Stimulated activated CD8-positive, alpha-beta memory T cell treated with anti-CD3 and anti-CD28 coated beads, Interleukin-4, amount 100 ng/mL, for 4 hours (primary cell): ENCODE results near the gene SPATA20.

ENCODE experiments used
- DNase-seq, 2 donors: peaks; one replicate each; pipeline ENCODE4 v3.0.0-alpha.2; 2020; ENCODE audit warnings: low read depth in 2 of 2, low spot score in 1 of 2

Gene SPATA20

DNA sequence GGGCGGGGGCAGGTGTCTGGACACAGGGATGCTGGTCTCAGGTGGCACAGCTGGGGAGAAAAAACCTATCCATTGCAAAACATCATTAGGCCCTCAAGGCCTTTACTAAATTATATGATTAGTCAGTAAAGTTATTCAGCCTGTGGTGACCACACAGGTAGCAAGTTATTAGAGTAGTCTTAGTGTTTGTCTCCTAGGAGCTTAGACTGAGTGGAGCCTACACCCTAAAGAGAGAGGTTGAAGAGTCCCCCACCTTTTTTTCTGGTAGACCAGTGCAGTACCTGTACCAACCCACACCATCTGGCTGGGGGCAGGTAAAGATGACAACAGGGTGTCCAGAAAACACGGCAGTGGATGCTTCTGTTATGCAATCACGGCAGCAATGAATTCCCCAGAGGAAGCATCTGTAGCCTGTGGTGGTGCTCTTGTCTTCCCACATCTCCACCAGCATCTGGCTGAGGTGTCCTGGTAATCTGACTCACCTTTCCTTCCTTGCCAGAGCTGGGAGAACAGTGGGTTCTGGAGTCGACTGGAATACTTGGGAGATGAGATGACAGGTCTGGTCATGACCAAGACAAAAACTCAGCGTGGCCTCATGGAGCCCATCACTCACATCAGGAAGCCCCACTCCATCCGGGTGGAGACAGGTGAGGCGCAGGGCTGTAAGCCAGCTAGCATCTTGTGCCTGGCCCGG lies 27.7 kb upstream of the SPATA20 start:
- no peak for DNase-seq

- no peak for DNase-seq
These were observed 26.5 kb upstream of the SPATA20 start for GRCh38 chr17:50520483-50520882.

GRCh38 chr17:50521514-50521913 lies 25.5 kb upstream of the SPATA20 start:
- DNase-seq: no peak

- DNase-seq: no peak
These were observed 24.2 kb upstream of the SPATA20 start for GRCh38 chr17:50522766-50523165.

DNA sequence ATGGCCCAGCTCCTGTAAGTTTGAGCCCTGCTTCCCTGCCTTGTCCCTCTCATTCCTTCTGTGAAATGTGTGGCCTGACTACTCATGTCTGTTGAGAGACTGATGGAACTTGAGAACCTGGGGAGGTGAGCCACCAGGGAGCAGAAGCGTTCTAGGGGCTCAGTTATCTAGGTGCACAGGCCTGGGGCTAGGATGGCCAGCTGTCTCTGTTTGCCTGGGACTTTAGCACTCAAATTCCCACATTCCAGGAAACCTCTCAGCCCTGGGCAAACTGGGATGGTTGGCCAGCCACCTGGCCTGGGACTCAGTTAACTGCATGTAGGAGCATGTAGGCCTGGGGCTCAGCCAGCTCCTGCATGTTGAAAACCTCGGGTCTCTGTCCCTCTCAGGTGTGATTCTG lies 23.8 kb upstream of the SPATA20 start:
- no peak for DNase-seq

DNA sequence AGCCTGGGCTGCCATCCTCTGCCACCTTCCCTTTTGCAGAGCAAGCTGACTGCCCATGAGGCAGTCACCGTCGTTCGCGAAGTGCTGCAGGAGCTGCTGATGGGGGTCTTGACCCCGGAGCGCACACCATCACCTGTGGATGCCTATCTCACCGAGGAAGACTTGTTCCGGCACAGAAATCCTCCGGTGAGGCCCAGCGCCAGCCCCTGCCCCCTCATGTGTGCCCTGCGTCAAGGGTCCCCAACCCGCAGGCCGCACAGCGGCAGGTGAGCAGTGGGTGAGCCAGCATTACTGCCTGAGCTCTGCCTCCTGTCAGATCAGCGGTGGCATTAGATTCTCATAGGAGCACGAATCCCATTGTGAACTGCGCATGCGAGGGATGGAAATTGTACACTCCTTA lies 22.1 kb upstream of the SPATA20 start:
- DNase-seq: no peak

DNA sequence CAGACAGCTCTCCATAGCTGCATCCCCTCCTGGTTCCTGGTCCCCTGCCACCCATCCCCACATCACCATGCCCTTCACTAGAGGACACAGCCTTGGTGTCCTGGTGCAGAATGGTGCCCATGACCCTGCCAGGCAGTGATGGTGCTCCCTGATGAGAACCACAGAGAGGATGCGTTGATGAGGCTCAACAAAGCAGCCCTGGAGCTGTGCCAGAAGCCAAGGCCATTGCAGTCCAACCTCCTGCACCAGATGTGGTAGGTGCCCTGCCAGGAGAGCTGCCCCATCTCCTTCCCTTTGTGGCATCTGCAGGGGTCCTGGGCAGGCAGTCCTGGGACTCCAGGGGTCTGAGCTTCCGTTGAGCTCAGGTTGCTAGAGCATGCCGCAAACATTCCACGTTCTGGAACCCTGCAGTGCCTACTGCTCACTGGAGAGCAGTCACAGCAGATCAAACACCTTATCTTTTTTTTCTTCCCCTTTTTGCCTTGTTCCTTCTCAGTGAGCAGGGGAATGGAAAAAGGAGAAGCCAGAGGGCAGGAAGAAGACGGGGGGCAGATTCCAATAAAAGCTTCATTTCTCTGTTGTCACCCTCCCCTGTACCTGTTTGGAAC lies 19.7 kb upstream of the SPATA20 start:
- DNase-seq: no peak

GRCh38 chr17:50527949-50528474 lies 19.0 kb upstream of the SPATA20 start:
- DNase-seq: no peak

DNA sequence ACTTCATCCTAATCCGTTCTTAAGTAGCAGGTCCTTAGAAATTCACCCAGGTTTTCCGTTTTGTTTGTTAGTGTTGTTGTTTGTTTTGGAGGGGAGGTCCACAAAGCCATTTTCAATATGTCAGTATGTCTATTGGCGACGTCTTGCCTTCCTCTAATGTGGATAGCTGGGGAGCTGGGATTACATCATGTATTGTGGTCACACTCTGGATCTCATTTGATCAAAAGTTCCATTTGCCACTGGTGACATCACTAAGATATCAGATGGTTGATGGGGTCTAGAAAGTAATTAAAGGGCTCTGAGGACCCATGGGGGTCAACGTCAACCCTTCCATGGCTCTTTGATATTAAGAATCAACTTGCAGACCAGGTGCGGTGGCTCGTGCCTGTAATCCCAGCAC lies 17.1 kb upstream of the SPATA20 start:
- DNase-seq: no peak

- DNase-seq: no peak
These were observed 15.4 kb upstream of the SPATA20 start for GRCh38 chr17:50531428-50532025.

GRCh38 chr17:50532452-50533024 lies 14.4 kb upstream of the SPATA20 start, which contains the start of gene EPN3:
TSS of gene EPN3 (plus strand) at chr17:50532735. CDS start at chr17:50536557, 3,822 bp downstream.
- DNase-seq: no peak

- DNase-seq: no peak
These were observed 13.8 kb upstream of the SPATA20 start for GRCh38 chr17:50533185-50533584.

DNA sequence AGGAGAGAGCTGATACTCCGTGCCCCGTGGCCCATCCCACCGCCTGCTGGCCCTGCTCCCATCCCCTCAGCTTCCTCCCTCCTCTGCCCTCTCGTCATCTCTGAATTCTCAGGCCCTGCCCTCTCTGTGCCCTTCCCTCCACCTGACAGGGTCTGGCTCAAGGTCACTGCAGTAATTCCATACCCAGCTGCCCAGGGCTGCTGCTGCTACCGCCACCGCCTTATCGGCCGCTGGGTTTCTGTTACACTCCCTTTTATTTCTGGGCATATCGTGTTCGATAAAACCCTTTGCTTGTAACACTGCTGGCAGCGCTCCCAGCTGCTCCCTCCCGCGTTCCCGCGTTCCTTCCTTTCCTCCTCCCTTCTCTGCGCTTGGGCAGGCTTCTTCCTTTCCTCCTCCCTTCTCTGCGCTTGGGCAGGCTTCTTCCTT lies 13.2 kb upstream of the SPATA20 start:
- DNase-seq: no peak

- no peak for DNase-seq
These were observed 12.6 kb upstream of the SPATA20 start for GRCh38 chr17:50534222-50534978.

DNA sequence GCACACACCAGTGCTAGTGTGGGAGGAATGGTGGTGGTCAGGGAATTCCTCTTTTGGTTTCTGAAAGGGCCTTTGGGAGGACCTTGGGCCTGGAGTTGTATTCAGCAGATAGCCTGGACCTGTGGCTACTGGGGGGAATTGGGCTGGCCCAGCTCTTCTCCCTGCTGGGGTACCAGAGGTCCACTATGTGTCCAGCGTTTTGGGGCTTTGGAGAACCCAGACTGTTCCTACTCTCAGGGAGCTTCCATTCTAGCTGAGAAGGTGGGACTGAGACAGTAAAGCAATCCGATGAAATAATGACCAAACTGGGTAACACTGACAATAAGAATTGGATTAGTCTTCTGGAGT lies 12.0 kb upstream of the SPATA20 start:
- DNase-seq: no peak

DNA sequence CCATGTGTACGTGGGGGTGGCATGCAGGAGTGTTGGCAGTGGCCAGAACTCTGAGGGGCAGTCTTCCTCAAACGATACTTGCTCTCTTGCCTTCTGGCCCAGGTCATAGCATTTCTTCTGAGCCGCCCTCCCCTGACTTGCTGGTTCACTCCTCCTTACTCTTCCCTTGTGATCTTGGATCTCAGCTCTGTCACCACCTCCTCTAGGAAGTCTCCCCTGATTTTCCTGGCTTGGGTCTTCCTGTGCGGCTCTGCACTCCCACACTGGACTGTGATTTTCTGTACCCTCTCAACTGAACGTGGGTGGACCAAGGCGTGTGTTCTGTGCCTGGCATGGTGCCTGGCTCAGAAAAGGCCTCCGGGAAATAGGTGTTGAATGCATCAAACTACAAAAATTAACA lies 11.6 kb upstream of the SPATA20 start:
- DNase-seq: no peak

DNA sequence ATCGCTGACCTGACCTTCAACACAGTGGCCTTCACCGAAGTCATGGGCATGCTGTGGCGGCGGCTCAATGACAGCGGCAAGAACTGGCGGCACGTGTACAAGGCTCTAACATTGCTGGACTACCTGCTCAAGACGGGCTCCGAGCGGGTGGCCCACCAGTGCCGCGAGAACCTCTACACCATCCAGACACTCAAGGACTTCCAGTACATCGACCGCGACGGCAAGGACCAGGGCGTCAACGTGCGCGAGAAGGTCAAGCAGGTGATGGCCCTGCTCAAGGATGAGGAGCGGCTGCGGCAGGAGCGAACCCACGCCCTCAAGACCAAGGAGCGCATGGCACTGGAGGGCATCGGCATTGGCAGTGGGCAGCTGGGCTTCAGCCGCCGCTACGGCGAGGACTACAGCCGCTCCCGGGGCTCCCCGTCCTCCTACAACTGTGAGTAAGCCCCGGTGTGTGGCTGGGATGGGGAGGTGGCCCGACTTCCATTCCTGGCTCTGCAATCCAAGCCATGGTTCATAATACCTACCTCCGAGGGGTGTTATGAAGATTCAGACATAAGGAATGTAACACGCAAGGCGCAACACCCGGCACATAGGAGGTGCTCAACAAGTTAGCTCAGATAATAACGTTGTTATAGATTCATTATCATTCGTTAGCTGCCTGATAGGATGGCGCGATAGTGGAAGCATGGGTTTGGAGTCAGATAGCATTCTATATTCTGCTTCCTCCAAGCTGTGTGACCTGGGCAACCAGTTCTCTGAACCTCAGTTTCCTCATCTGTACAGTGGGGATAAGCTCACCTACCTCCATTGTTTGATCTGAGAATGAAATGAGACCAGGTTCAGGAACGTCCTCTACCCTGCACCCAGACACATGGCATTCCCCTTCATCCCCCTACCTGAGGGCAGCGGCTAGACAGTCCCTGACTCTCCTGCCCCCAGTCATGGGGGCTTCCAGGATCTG lies 10.0 kb upstream of the SPATA20 start:
- DNase-seq: no peak

DNA sequence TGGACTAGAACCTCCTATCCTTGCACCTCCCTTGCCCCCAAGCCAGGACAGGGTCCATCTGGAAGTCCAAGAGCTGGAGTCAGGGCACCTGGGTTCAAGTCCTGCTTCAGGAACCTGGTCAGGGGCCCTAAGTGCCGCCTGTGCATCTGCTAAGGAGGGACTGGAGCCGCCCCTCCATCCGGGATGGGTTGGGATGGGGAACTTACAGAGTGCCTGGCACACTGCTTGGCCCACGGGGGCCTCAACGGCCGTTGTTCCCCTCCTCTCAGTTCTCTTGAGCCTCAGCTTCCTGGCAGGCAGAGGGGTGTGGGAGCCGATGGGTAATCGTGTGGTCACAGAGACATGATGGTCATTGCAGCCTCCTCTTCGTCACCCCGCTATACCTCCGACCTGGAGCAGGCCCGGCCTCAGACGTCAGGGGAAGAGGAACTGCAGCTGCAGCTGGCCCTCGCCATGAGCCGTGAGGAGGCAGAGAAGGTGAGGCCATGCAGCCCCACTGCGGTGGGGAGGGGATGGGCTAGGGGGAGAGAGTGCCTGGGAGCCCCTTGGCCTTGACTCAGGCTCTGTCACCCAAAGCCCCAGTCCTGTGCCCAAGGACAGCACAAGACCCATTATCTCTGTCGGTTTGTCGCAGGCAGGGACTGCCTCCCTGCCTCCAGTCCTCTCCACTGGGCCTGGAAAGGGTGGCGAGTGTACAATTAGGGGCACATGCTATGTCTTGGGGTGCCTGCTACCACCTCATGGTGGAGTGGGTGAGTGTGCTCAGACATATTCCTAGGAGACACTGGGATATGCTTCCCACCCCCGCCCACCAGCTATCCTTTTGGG lies 9.0 kb upstream of the SPATA20 start:
- no peak for DNase-seq
